T-helper 1 cell treated with Interleukin-12 subunit alpha and Interleukin-12 subunit beta and Interleukin-4 antibody, amounts not matched to agents 30 ng/mL and 1 ng/mL, for 36 hours (primary cell): ENCODE results near the gene MPHOSPH6. TPM values are rescaled to one million over a fixed set of nuclear protein-coding genes. Genes with fewer than 3 reads are reported as not detected.
"Not testable (repeated sequence)": the region's sequence is repeated elsewhere in the genome, so short reads cannot be mapped to it uniquely, and the experiment has no call there.

Experiments
- intact Hi-C: fragments of 100-400 bp; cut with micrococcal nuclease; formaldehyde crosslinking; loops from one replicate; pipeline ENCODE4 v1.15.1; 2024
- total RNA-seq: library from RNA; stranded (reverse); gene quantifications from 2 replicates; pipeline ENCODE4 v1.2.3, GENCODE V29; 2022

MPHOSPH6 gene
- 28.2 and 34.6 TPM in 2 replicates for total RNA-seq

DNA sequence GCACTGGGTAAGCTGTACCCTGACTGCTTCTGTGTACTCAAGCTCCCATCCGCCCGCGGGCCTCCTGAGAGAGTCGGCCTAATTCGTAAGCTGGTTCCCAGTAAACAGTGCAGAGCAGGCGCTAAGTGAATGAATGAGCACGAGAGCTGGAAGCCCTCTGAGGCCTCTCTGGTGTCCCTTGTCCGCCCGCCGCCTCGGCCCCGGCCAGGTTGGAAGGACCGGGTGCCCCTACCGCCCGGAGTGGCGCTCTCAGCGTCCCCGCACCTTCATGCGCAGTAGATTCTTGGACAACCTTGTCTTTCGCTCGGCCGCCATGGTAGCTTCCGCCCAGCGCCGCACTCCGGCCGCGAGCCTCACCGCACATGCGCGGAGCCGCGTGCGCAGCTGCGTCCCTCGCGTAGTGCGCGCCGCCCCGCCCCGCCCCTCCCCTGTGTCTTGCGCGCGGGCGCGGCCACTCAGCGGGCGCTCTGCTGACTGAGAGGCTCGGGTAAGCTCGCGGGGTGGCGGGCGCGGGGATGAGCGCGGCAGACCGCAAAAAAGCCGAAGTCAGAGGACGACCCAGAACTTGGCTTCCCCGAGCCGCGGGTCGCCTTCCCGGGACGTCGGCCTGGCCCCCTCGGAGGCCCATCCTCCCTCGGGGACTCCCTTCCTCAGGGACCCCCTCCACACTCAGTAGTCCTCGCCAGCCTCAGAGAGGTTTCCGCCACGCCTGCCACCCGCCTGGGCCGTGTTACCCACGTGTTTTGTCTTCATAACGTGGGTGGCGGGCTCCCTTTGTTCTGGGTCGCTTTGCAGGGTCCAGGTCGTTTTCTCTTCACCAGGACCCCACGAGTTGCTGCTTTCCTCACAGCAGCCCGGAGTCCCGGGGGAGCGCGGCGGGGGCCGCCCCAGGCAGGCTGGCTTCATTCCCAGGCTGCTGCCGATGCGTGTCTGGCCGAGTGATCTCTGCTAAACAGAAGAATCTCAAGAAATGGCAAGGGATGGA lies at the start of gene MPHOSPH6:
Gene MPHOSPH6 (minus strand): TSS at position 364 of the 985 bp plus-strand sequence. CDS start 49 bp downstream, at position 315.
- intact Hi-C loops = loop anchor here (1.0 to 10.0 kb wide), 10 partner anchors 22 to 1637 kb away; partner anchors contain the start of genes GAN, GCSH, HSBP1 and SDR42E1

GRCh38 chr16:82219298-82219697 lies 49.3 kb upstream of the MPHOSPH6 start:
- intact Hi-C loops = no loop called here

DNA sequence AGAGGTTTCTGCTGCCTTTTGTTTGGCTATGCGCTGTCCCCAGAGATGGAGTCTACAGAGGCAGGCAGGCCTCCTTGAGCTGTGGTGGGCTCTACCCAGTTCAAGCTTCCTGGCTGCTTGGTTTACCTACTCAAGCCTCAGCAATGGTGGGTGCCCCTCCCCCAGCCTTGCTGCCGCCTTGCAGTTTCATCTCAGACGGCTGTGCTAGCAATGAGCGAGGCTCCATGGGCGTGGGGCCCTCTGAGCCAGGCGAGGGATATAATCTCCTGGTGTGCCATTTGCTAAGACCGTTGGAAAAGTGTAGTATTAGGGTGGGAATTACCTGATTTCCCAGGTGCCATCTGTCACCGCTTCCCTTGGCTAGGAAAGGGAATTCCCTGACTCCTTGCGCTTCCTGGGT lies 39.3 kb upstream of the MPHOSPH6 start:
- intact Hi-C loops = not testable (repeated sequence)

DNA sequence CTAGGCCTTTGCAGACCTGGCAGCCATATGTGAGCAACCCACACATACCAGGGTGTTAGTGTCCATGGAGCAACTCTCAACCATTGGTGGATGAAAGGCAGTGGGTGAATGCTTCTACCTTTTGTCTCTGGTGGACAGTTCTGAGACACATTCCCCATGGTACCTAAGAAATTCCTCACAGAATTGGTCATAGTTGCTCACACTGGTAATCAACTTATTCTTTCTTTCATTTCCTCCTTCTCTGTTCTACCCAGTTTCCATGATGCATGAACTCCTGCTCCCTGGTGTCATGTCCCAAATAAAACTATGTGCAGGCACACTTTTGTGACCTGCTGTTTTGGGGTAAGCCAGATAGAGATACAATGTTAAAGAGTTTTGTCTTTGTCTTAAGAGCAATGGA lies 33.2 kb upstream of the MPHOSPH6 start:
- intact Hi-C loops = no loop called here

GRCh38 chr16:82201926-82202325 lies 31.9 kb upstream of the MPHOSPH6 start:
- intact Hi-C loops = no loop called here

GRCh38 chr16:82201351-82201750 lies 31.3 kb upstream of the MPHOSPH6 start:
- intact Hi-C loops = no loop called here

DNA sequence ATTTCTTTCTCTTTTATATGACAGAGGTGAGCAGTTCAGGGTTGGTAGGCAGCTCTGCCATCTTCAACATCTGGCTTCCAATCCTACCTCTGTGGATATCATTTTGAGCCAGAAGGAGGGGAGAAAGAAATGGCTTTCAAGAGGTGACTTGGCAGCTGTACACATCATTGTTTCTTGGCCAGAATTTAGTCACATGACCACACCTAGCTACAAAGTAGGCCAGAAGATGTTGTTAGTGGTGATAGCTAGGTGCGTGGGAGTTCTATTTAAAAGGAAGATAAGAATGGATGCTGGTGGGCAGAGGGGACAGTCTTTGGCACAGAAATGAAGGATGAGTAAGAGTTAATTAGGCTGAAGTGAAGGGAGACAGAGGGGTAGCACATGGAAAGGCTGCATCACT lies 29.2 kb upstream of the MPHOSPH6 start:
- intact Hi-C loops = loop anchor here (10.0 kb wide), 1 partner anchor 424 kb away; the partner anchor contains the start of gene PLCG2

DNA sequence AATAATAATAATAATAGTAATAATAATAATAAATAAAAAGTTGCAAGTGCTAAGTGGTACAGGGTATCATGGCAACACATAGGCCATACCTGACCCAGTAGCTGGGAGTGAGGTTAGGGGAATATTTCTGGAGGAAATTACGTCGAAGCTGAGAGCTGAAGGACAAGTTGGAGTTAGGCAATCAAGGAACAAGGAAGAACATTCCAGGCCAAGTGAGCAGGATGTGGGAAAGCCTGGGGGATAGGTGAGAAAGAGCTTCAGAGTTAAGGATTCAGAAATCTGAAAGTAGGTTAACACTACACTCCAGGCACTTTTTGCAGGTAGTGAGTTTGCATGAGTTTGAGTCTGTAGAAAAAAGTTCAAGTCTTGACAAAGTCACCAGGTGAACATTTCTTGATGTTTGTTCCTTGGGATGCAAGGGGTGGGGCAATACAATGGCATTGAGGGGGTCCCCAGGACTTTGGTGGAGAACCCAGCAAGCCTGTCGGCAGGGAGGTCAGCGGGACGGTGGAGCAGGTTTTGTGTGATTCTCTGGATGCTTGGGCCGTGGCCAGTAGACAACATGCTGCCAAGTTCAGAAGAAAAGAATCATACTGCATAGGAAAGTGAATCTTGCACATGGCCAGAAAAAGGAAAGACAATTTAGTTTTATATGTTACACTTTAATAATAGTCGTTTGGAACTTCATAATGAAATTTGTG lies 27.7 kb upstream of the MPHOSPH6 start:
- intact Hi-C loops = loop anchor here (10.0 kb wide), 1 partner anchor 423 kb away; the partner anchor contains the start of gene PLCG2

DNA sequence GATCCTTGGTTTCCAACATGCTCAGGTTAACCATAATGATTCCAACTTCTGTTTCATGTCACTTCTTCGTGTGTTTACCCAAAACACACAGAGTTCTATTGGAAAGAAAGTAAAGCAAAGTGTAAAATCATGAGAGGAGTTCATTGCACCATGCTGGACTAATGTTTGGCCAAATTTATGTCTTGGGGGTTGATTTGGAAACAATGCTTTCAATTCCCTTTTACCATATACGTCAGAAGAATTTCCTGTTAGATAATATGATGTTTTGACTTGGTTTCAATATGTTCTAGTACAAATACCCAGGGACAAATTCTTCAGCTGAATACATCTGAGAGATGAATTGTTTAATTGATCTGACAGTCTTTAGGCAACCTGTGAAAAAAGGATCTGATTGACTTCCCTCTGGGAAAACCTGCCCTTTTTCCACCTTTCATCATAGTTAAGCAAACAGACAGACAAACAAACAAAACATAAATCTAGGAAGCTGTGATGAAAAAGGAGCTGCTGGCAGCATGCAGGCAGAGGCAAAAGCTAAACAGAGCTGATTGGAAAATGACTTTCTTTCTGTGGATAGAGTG lies 26.0 kb upstream of the MPHOSPH6 start:
- intact Hi-C loops = loop anchor here (10.0 kb wide), 1 partner anchor 421 kb away; the partner anchor contains the start of gene PLCG2

- intact Hi-C loops = loop anchor here (10.0 kb wide), 1 partner anchor 419 kb away; the partner anchor contains the start of gene PLCG2
Measured at GRCh38 chr16:82194086-82194485, 24.1 kb upstream of the MPHOSPH6 start.

GRCh38 chr16:82192665-82193064 lies 22.6 kb upstream of the MPHOSPH6 start:
- intact Hi-C loops = loop anchor here (1.0 to 10.0 kb wide), 2 partner anchors 22 to 418 kb away; partner anchors contain the start of genes MPHOSPH6 and PLCG2

DNA sequence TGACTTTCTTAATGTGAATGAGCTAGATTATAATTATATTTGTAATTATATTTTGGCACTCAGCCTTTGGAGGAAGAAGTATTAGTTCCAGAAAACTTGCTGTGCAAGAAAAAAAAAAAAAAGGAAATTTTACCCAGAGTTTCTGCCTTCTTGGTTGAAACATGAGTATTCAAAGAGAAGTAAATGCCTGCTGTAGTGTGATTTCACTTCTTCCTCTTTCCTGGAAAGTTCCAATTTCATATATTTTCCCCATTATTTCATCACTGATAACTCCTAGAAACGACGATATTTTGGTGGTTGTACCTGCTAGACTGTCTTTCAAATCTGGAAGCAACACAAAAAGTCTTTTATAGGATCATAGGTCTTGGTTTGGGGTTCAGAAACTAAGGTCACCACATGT lies 20.4 kb upstream of the MPHOSPH6 start:
- intact Hi-C loops = loop anchor here (10.0 kb wide), 1 partner anchor 416 kb away; the partner anchor contains the start of gene PLCG2

DNA sequence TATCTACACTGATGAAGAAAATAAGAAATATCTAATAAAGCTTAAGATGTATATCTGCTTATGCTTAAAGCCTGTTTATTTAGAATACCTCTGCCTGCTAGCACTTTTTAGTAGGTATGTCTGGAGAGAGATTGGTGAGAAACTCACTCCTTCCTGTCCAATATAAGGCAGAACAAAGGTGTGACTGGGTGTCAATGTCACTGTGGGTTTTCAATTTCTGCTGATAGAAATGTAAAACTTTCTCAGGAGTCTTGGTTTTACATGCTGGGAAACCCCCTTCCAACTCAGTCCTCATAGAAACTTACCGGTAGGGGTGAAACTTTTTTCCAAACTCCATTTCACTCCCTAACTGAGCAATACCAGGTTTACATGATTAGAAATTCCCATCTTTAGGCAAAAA lies 17.8 kb upstream of the MPHOSPH6 start:
- intact Hi-C loops = no loop called here

DNA sequence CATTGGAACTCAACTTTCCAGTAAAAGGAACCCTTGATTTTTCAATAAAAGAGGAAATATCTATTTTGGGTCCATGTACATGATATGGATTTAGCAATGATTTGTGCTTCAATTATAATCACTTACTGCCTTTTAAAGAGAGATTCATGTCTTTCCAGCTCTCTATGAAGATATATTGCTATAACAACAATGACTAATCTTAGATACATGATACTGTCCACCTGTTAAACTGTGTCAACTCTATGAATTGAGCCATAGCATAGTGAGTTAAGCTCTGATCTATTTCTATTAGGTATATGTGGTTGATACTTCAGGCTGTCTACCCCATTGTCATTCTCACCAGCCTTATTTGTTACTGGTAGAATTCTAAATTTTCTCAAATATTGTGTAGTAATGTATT lies 15.0 kb upstream of the MPHOSPH6 start:
- intact Hi-C loops = no loop called here

- intact Hi-C loops = no loop called here
Measured at GRCh38 chr16:82184213-82184612, 14.2 kb upstream of the MPHOSPH6 start.

DNA sequence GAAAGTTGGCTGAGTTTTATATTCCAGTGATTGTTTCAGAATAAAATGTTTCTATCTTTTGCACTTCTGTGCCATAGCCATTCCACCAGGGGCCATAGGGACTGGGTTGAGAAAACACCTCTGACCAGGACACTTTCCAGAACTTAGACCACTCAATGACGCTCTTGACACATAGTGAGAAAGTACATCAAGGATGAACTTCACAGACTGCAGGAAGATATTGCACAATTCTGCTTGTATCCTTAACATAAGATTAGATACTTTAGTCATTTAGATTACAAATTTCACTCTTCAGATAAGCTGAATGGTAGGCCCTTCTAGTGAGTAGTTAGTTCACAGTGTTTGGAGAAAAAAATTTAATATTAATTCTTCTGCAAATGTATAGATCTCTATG lies 13.0 kb upstream of the MPHOSPH6 start:
- intact Hi-C loops = no loop called here

DNA sequence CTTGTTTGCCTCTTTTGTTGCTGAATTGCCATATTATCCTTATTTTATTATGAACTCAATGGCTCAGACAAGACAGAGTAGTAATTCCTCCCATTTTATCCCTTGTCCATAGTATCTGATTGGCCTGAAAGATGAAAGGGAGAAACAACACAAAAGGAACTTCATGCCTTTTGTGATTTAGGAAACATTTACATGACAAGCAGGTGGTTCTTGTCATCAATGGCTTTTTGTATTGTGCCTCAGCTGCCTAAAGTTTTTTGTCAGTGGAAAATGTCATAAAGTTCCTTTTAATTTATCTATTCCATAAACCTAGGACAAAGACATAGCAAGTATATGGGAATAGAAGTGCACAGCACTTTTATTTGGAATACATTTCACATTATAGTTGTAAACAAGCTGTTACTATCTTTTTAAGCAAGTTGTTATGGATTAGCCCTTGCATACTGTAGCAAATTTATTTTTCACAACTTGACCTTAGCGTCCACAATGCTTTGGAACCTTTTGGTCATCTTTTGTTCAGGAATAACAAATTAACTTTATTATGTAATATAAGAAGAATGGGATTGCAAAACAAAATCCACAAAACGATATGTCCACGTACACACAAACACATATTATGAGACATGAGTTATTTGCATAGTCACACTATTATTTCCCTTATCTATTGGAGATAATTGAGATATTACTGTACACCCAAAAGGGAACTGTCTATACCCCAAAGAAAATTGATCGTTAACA lies 12.4 kb upstream of the MPHOSPH6 start:
- intact Hi-C loops = no loop called here

- intact Hi-C loops = no loop called here
Measured at GRCh38 chr16:82181461-82182185, 11.6 kb upstream of the MPHOSPH6 start.

DNA sequence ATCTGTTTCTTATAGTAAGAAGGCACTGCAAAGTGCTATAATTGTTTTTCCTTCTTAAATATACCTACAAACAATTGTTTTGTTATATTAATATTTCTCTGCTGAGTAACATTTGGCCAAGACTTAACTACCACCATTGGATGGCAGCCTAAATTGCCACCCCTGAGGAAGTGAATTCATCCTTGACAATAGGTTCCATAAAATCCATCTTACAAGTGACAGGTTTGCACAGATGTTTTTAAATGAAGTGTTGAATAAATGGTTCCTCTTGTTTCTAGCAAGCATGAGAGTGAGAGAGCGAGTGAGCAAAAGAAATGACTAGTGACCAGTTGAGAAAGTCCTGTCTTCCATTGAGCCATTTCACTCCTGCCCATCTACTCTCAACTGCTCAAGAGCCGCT lies 8.3 kb upstream of the MPHOSPH6 start:
- intact Hi-C loops = loop anchor here (10.0 kb wide), 1 partner anchor 476 kb away; no protein-coding TSS in a partner anchor

DNA sequence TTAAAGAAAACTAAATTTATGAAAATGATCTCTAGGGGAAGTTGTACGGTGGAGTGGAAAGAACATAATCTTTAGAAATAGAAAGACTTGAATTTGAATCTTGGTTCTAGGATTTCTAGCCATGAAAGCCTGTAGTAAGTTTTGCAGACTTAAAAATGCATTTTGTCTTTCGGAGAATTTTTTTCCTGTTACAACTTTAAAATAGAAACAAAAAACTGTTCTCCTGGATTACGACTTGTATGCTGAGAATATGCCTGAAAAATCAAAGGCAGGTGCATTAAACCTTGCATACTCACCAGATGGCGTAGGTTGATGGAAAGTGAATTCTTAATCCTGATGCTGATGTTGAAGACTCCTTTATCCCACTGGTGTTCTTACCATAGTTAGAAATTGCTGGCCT lies 7.5 kb upstream of the MPHOSPH6 start:
- intact Hi-C loops = loop anchor here (10.0 kb wide), 1 partner anchor 477 kb away; no protein-coding TSS in a partner anchor
